ENCODE results near the gene CD9. TPM values are rescaled to one million over a fixed set of nuclear protein-coding genes. Genes with fewer than 3 reads are reported as not detected.

The CD9 gene
- total and polyA plus RNA-seq, 2 of the 8 experiments (the other 6 are each of a cell fraction or from before 2014, with no cell fraction given) = 168 to 319 TPM

DNA sequence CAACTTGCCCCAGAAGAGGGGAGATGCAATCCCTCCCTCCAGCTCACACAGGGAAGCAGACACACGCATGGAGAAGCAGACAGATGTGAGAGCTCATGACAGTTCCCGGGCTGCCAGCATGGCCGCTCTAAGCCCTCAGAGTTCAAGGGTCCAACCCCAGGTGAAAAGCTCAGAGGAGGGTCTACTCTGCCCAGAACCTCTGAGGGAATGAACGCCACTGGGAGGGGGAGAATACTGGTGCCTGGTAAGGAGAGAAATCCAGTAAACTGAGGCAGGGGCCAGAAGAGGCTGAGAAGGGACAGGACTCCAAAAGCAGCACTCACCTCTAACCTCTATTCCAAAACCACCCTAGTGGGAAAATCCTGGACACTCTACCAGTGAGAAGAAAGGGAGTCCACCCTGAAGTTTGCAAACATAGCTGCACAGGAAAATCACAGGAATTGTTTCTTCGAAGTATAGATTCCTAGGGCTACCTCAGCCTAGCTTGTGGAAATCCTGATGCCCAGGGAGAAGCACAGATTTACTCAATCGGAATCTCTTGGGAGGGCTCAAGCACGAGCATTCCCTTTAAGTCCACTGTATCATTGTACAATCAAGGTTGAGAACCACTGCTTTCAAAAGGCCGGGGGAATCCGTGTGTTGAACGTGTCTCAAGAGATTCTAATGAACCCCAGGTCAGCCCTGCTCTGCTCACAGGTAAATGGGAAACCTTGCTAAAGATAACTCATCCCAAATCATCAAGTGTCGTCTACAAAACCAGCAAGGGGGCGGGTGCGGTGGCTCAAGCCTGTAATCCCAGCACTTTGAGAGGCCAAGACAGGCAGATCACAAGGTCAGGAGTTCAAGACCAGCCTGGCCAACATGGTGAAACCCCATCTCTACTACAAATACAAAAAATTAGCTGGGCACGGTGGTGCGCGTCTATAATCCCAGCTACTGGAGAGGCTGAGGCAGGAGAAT is 76.0 kb downstream of the CD9 start:
- H3K4me1 ChIP-seq (replicated peaks in 1 of 4; ENCODE audit: control insufficient read depth in 3 of 4, insufficient read depth in 4 of 4, low read length in 3 of 4) = peaks cover 22 to 45% (median 32%) of the 10 kb centered on the region in 4 experiments
- WGBS, 2 experiments (ENCODE audit: extremely low coverage in 1 of 2, insufficient coverage in 1 of 2, insufficient read length in 1 of 2, insufficient replicate concordance in 2 of 2, low coverage in 1 of 2, low lambda C conversion rate in 2 of 2, missing lambda C conversion rate in 1 of 2) = 74% methylated on average over 16 of the region's 16 CpGs; no CpG with 5 or more reads in 1 of the 2 experiments
- POLR2A ChIA-PET (ENCODE audit: partially characterized antibody) = interaction anchor here (0.6 to 3.5 kb wide), 6 partner anchors 49 to 211 kb away, joined by 3 to 33 read pairs (median 4); partner anchors contain the start of gene CD9

More for the DNA sequence above, 76.0 kb downstream of the CD9 start:
- Histone ChIP-seq H2AK5ac (ENCODE audit: low read depth, low read length) (no peak overlapping the region), H2BK12ac (ENCODE audit: low read depth, low read length) (no peak overlapping the region), H4K5ac (ENCODE audit: insufficient read length, low read depth, low read length) (no peak overlapping the region), H3K56ac (replicated peaks; ENCODE audit: insufficient read length, low read depth, low read length) (no peak overlapping the region), H3K9me3 (ENCODE audit: insufficient read depth in 2 of 2, low read depth in 1 of 2, low read length in 1 of 2) (no peaks in the 10 kb centered on the region), H3K79me1 (ENCODE audit: low read depth, low read length) (no peaks in the 10 kb centered on the region), H3K14ac (ENCODE audit: insufficient read length) (no peak overlapping the region), H2BK20ac (ENCODE audit: low read length) (no peak overlapping the region), H3K79me2 (ENCODE audit: control insufficient read depth in 1 of 2, insufficient read depth in 2 of 2, low read length in 2 of 2) (no peaks in the 10 kb centered on the region), H3K18ac (ENCODE audit: extremely low read depth, low read length) (no peak overlapping the region), H2AFZ (ENCODE audit: low read length) (no peak overlapping the region), H4K20me1 (replicated peaks in 1 of 2; ENCODE audit: control insufficient read depth in 1 of 2, insufficient read depth in 2 of 2, low read length in 2 of 2) (no peaks in the 10 kb centered on the region), H3K23me2 (ENCODE audit: low read depth, low read length) (peaks cover 2% of the 10 kb centered on the region), H3K36me3 (ENCODE audit: control insufficient read depth in 2 of 4, insufficient read depth in 4 of 4, low read length in 3 of 4) (no peaks in the 10 kb centered on the region), H2BK120ac (replicated peaks; ENCODE audit: low read depth, low read length) (no peak overlapping the region), H4K91ac (replicated peaks; ENCODE audit: insufficient read length, low read length) (no peak overlapping the region), H3K9ac (replicated peaks in 1 of 4; ENCODE audit: extremely low read depth in 1 of 4, low read depth in 3 of 4, low read length in 3 of 4) (no peak overlapping the region), H3K27me3 (replicated peaks in 1 of 4; ENCODE audit: control insufficient read depth in 3 of 4, extremely low read depth in 1 of 4, insufficient read depth in 3 of 4, low read length in 3 of 4) (no peaks in the 10 kb centered on the region), H3K4ac (replicated peaks; ENCODE audit: insufficient read length, low read depth, low read length) (no peak overlapping the region), H4K8ac (ENCODE audit: extremely low read depth, insufficient read depth, low read length) (no peak overlapping the region), H3K4me3 (ENCODE audit: extremely low read depth in 1 of 4, insufficient read depth in 2 of 4, low read depth in 3 of 4, low read length in 4 of 4) (no peak overlapping the region), H3K27ac (ENCODE audit: low read depth, low read length) (no peak overlapping the region), H3K4me2 (ENCODE audit: insufficient read depth in 1 of 2, low read depth in 2 of 2, low read length in 2 of 2) (no peak overlapping the region), H2BK5ac (ENCODE audit: low read depth, low read length) (no peak overlapping the region), H2BK15ac (ENCODE audit: low read length) (no peak overlapping the region), H3K23ac (ENCODE audit: insufficient read length) (no peak overlapping the region)
- TF ChIP-seq SIN3A (conservative IDR thresholded peaks at IDR 0.05 in 1 of 2, IDR thresholded peaks at IDR 0.05 in 1 of 2; ENCODE audit: low read depth in 1 of 2, low read length in 2 of 2) = no peak
- no peak for TF ChIP-seq SP4 (IDR thresholded peaks at IDR 0.05; ENCODE audit: low read length)
- no peak for TF ChIP-seq EP300 (IDR thresholded peaks at IDR 0.05; ENCODE audit: borderline replicate concordance in 1 of 2, low read depth in 2 of 2, low read length in 2 of 2)
- CTCF ChIA-PET (ENCODE audit: partially characterized antibody) = interaction anchor here (0.7 to 10.4 kb wide), 13 partner anchors 9 to 389 kb away, joined by 3 to 433 read pairs (median 14); partner anchors contain the start of gene CD9
- no peak for DNase-seq (ENCODE audit: low read depth in 1 of 2, low spot score in 2 of 2)
- FAIRE-seq = no peak

Measured in H1 (cell line).